ENCODE measurements around the gene COX7C.

The COX7C gene

DNA sequence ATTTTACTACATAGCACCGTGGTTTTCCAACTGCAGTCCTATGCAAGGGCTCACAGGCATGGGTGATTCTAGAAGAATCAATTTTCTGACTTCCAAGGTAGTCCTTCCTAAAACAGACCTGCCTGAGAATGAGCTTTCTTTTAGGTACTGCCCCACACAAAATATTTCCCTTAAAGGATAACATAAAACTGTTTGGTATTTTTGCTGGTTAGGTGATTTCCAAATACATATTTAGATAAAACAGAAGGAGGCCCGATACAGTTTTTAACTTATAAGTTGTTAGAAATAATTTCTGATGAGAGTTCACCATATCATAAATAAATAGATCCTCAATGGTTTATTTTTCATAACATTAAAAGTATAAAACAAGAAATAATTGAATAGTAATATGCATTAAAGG is 46.4 kb downstream of the COX7C start:
- no peak for DNase-seq (ENCODE audit: low read depth, low spot score)

DNA sequence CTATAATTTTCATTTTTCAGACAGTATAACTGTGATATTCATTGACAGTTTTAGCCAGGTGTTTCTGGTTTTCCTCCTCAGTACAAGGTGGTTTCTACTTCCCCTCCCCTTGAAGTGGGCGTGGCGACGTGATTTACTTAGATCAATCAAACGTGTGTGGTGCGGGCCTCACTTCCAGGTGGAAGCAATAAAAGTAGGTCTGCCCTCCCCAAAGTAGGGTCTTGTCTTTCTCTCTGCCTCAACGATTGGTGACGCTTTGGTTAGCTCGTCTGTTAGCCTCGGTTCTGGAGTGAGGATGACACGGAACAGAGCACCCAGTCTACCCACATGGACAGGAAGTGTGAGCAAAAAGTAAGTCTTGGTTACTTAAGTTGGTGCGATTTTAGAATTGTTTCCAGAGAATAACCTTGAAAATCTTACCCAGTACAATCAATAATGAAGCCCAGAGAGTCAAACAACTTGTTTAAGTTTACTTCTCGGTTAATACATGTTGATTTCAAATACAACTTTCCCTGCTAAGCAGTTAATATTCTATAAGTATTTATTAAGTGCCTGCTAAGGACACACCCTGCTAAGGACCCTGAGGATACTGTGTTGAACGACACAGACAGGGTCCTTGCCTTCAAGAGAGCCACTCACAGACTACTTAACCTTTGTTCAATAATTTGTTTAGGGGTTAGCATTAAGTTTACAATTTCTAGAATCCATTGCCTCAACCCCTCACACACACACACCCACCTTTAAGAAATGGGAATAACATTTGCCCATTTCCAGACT is 48.4 kb downstream of the COX7C start:
- no peak for DNase-seq (ENCODE audit: low read depth, low spot score)

DNA sequence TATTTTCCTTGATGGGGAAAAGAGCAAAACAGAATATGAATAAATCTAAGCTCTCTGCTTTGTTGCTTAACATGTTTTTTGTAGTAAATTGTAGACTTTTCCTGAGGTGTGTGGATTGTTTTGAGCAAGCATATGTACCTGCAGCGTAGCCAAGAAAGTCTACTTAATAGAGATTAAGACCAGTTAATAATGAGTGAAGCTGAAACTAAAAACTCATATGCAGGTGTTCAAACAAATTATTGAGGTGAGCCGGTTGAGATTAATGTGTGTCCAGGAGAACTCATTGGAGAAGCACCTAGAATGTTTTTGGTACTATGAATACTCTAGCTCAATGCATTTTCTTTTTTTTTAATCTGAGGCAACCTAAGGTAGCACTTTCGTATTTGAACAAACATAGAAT is 49.2 kb downstream of the COX7C start:
- DNase-seq (ENCODE audit: low read depth, low spot score) = no peak

Data from astrocyte of the hippocampus (primary cell).